HG03469 (cell line): ENCODE results near the gene PTCHD1.

Source experiments
- ATAC-seq: cut with Tn5 transposase; IDR thresholded peaks from one replicate; pipeline ENCODE4 v1.9.1; 2021; ENCODE audit warnings: mild to moderate bottlenecking, moderate library complexity, moderate number of reproducible peaks; ENCODE audit not compliant: unreplicated experiment

The PTCHD1 gene

DNA sequence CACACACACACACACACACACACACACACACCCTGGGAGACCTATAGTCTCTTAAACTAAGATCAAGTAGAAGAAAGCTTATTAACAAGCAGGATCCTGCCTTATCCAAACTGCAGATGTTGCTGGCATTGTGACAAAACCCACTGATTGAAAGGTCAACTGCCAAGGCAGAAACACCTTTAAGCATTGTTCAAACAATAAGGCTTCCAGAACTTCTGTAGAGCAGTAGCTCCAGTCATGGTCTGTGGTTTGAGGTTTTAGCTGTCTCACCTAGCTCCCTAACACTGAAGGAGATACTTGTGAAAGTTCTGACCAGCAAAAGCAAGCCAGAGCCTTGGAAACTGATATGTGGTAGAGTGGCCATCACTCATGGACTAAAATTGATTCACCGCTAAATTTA is 59.8 kb downstream of the PTCHD1 start:
- no peak for ATAC-seq

DNA sequence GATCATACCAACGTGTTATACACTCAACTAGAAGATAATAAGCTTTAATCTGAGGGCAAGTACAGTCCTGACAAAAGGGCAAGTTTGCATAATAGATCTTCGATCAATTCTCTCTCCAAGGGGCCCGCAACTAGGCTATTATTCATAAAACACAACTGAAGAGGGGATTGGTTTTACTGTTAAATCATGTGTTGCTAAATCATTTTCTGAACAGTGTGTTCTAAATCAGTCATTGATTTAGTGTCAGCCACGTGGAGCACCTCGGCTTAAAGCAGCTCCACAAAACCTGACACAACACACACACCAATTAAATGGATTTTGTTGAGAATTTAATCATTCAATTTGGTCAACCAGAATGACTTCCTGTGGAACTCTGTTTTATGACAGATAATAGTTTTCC is 61.6 kb downstream of the PTCHD1 start:
- no peak for ATAC-seq

- no peak for ATAC-seq
Observed at GRCh38 chrX:23398570-23398969, 63.9 kb downstream of the PTCHD1 start.

DNA sequence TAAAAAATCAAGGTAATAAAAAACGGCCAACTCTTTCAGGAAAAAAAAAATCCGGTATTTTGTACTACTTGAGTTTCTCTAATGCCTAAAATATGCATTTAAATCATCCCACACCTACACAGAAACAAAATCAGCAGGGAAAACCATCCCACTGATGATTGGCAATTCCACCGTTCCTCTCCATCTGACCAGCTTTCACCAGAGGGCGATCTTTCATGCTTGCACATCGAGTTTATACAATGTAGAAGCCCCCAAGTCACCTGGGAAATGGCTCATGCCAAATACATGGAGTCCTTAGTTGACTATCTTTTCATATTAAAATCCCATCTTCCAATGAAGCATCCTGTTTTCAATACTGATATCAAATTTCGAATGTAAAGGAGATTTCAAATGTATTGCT is 69.2 kb downstream of the PTCHD1 start:
- no peak for ATAC-seq

GRCh38 chrX:23422912-23423311 is 88.3 kb downstream of the PTCHD1 start:
- no peak for ATAC-seq

GRCh38 chrX:23434356-23434884 is 99.8 kb downstream of the PTCHD1 start:
- no peak for ATAC-seq

GRCh38 chrX:23435108-23435507 is 100.5 kb downstream of the PTCHD1 start:
- ATAC-seq: no peak

DNA sequence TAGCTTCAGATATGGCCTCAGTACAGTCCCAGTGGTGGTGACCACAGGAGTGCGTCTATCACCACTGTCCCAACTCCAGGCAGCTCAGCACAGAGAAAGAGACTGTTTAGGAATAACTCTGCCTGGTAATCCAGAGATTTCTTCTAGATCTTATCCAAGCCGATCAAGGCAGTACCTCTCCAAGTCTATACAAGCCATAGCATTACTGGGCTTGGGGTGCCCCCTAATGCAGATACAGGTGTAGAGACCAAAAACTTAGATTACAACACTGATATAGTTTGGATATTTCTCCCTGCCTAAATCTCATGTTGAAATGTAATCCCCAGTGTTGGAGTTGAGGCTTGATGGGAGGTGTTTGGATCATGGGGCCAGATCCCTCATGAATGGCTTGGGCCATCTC is 100.9 kb downstream of the PTCHD1 start:
- no peak for ATAC-seq

GRCh38 chrX:23436875-23437274 is 102.2 kb downstream of the PTCHD1 start:
- ATAC-seq: no peak

DNA sequence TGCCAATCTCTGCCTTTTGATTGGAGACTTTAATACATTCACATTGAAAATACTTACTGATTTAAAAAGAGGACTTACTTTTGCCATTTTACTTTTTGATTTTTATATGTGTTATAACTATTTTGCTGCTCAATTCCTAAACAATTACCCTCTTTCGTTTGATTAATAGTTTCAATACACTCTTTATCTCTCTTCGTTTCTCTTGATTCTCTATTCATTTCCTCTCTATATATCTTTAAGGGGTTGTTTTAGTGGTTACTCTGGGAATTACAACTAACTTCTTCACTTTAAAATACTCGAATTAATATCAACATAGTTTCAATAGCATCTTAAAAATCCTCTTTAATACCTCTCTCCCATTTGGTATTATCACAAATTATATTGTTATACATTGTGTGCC is 116.6 kb downstream of the PTCHD1 start:
- no peak for ATAC-seq
